IPS-11a (cell line): ENCODE measurements around the gene LSM4.
"Not testable (repeated sequence)": the region's sequence is repeated elsewhere in the genome, so short reads cannot be mapped to it uniquely, and the experiment has no call there.

Experiments used
- H3K4me3 ChIP-seq: one replicate; pipeline ENCODE4 v1.5.1; 2013; ENCODE audit warnings: low read depth, low read length, control low read depth

Gene LSM4

GRCh38 chr19:18322759-18323460 is at the start of gene LSM4:
Gene LSM4, minus strand, starts transcription at chr19:18323076. Its CDS starts 56 bp downstream, at chr19:18323020.
- H3K4me3 ChIP-seq: peak within 1 kb of the TSS; percentile 77

GRCh38 chr19:18368504-18369222 is 45.8 kb upstream of the LSM4 start:
- no peak overlapping the region for H3K4me3 ChIP-seq

- H3K4me3 ChIP-seq: no peak overlapping the region
These were observed 43.2 kb upstream of the LSM4 start for GRCh38 chr19:18366021-18366435.

- no peak overlapping the region for H3K4me3 ChIP-seq
These were observed 42.1 kb upstream of the LSM4 start for GRCh38 chr19:18364826-18365528.

GRCh38 chr19:18364277-18364825 is 41.5 kb upstream of the LSM4 start:
- not testable (repeated sequence) for H3K4me3 ChIP-seq

GRCh38 chr19:18363787-18364186 is 40.9 kb upstream of the LSM4 start:
- no peak overlapping the region for H3K4me3 ChIP-seq

GRCh38 chr19:18362934-18363542 is 40.2 kb upstream of the LSM4 start:
- no peak overlapping the region for H3K4me3 ChIP-seq

GRCh38 chr19:18361646-18362045 is 38.8 kb upstream of the LSM4 start:
- no peak overlapping the region for H3K4me3 ChIP-seq

- H3K4me3 ChIP-seq: no peak overlapping the region
These were observed 34.2 kb upstream of the LSM4 start for GRCh38 chr19:18357041-18357440.

GRCh38 chr19:18354743-18355142 is 31.9 kb upstream of the LSM4 start:
- H3K4me3 ChIP-seq: not testable (repeated sequence)

GRCh38 chr19:18353378-18354005 is 30.6 kb upstream of the LSM4 start:
- no peak overlapping the region for H3K4me3 ChIP-seq

- H3K4me3 ChIP-seq: no peak overlapping the region
These were observed 28.7 kb upstream of the LSM4 start for GRCh38 chr19:18351544-18351943.

- H3K4me3 ChIP-seq: no peak overlapping the region
These were observed 27.6 kb upstream of the LSM4 start for GRCh38 chr19:18350490-18350889.

- no peak overlapping the region for H3K4me3 ChIP-seq
These were observed 26.8 kb upstream of the LSM4 start for GRCh38 chr19:18349524-18350128.

GRCh38 chr19:18348818-18349339 is 26.0 kb upstream of the LSM4 start:
- H3K4me3 ChIP-seq: not testable (repeated sequence)

GRCh38 chr19:18348171-18348570 is 25.3 kb upstream of the LSM4 start:
- H3K4me3 ChIP-seq: no peak overlapping the region

GRCh38 chr19:18346091-18346490 is 23.2 kb upstream of the LSM4 start:
- H3K4me3 ChIP-seq: no peak overlapping the region

- no peak overlapping the region for H3K4me3 ChIP-seq
These were observed 22.4 kb upstream of the LSM4 start for GRCh38 chr19:18345296-18345695.

GRCh38 chr19:18344582-18344950 is 21.7 kb upstream of the LSM4 start:
- no peak overlapping the region for H3K4me3 ChIP-seq

GRCh38 chr19:18342090-18342632 is 19.3 kb upstream of the LSM4 start:
- H3K4me3 ChIP-seq: no peak overlapping the region
